Esophagus muscularis mucosa (tissue), 4 donors: ENCODE measurements around the gene DGKA. TPM values are rescaled to one million over a fixed set of nuclear protein-coding genes. Genes with fewer than 3 reads are reported as not detected.

Source experiments
- DNase-seq: peaks from one replicate; pipeline ENCODE4 v3.0.0-alpha.2; 2017; ENCODE audit errors: extremely low spot score
- H3K27ac ChIP-seq, 4 donors: fragments of 200-600 bp; sonication (generic); replicated peaks in 1 of 4; 1 replicate in 3 of 4; 2 replicates in 1 of 4; pipeline ENCODE4 v1.5.1; 2016 to 2019; ENCODE audit warnings: mild to moderate bottlenecking in 1 of 4
- H3K27me3 ChIP-seq, 4 donors: fragments of 200-600 bp; sonication (generic); one replicate each; pipeline versions ENCODE4 v1.5.1 to v1.6.0; 2016 to 2019
- H3K36me3 ChIP-seq, 4 donors: fragments of 200-600 bp; sonication (generic); one replicate each; pipeline ENCODE4 v1.5.1; 2016 to 2019
- H3K4me1 ChIP-seq, 4 donors: fragments of 200-600 bp; sonication (generic); one replicate each; pipeline ENCODE4 v1.5.1; 2016 to 2019
- H3K4me3 ChIP-seq, 4 donors: fragments of 200-600 bp; sonication (generic); 1 replicate in 2 of 4; 2 replicates in 2 of 4; pipeline ENCODE4 v1.5.1; 2016 to 2019; ENCODE audit warnings: mild to moderate bottlenecking in 4 of 4, moderate library complexity in 1 of 4
- H3K9me3 ChIP-seq, 4 donors: fragments of 200-600 bp; sonication (generic); 1 replicate in 3 of 4; 2 replicates in 1 of 4; pipeline ENCODE4 v1.5.1; 2016 to 2019
- EP300 ChIP-seq: sonication (generic); formaldehyde crosslinking; IDR thresholded peaks from one replicate; pipeline ENCODE4 v1.6.1; 2017; ENCODE audit warnings: antibody characterized with exemption
- POLR2A ChIP-seq: fragments of 450-650 bp; IDR thresholded peaks from one replicate; pipeline ENCODE4 v1.6.1; 2017; ENCODE audit warnings: antibody characterized with exemption, moderate library complexity, mild to moderate bottlenecking, low read depth
- POLR2AphosphoS5 ChIP-seq, 2 donors: sonication (generic); formaldehyde crosslinking; IDR thresholded peaks; one replicate each; pipeline ENCODE4 v1.6.1; 2017; ENCODE audit warnings: antibody characterized with exemption in 2 of 2
- WGBS: methylation state at CpG from one replicate; pipeline ENCODE4 v1.1.5; 2018; 5-methylcytosine and 5-hydroxymethylcytosine counted together
- intact Hi-C: fragments of 100-400 bp; cut with DNase I; formaldehyde crosslinking; loops from one replicate; pipeline ENCODE4 v1.15.1; 2023
- total RNA-seq, 4 donors: library from RNA; depleted of rRNA; stranded (reverse); fragments of >200 nt; gene quantifications; one replicate each; pipeline versions ENCODE4 v1.1.0 to v1.2.1, GENCODE V29; 2016
- TF ChIP-seq, protein P1 (sequence below), 3 experiments: fragments of 200-600 bp in 2 of 3; fragments of 450-650 bp in 1 of 3; sonication (generic) in 2 of 3; IDR thresholded peaks; one replicate each; pipeline ENCODE4 v1.5.1; 2017 to 2019; ENCODE audit warnings: antibody characterized with exemption in 3 of 3, mild to moderate bottlenecking in 2 of 3, moderate library complexity in 1 of 3

DGKA gene
- total RNA-seq, 4 donors from 2014 or later: 18.7 to 39.7 (median 24.7) TPM

DNA sequence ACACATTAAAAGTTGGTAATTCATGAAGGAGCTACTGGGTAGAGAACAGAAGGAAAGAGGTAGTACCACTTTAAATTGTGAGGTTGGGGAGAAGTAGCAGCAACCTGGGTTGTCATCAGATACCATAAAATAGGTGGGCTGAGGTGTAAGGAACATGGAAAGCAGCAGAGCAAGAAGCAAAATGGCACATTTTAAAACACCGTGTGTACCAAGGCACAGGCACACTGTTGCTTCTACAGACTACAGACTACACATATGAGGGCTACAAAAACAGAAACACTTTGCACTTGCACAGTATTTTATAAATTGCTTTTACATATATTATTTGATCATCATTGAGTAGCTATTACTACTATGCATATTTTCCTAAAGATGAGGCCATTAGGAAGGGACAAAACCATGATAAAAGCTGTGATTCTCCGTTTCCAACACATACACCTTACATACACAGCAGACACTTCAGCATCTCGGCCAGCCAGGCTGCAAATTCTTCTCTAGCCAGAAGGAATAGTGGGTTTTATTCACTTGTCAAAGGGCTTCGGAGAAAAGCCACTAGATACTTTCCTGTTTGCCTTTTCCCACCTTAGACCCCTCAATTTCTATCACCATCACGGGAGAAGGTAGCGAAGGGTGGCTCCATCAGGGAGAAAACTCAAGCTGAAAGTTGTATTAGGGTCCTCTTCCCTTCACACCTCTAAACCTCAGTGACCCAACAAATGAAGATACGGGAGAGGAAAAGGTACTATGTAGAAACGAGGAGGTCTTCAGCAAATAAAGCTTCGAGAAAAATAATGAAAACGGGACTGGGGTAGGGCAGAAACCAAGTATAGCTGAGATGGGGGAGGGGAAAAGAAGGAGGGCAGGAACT is 4.9 kb upstream of the DGKA start:
- Histone ChIP-seq H3K27me3 (no peaks in the 10 kb centered on the region), H3K27ac (peak overlapping the region; percentile 92 to 98 (median 96)), H3K36me3 (peaks cover 0 to 23% (median 14%) of the 10 kb centered on the region in 4 donors), H3K4me3 (peak overlapping the region; percentile 79 to 90 (median 89)), H3K4me1 (peaks cover 27 to 62% (median 52%) of the 10 kb centered on the region in 4 donors), H3K9me3 (no peaks in the 10 kb centered on the region)
- no peak for TF ChIP-seq EP300
- TF ChIP-seq, protein P1, sequence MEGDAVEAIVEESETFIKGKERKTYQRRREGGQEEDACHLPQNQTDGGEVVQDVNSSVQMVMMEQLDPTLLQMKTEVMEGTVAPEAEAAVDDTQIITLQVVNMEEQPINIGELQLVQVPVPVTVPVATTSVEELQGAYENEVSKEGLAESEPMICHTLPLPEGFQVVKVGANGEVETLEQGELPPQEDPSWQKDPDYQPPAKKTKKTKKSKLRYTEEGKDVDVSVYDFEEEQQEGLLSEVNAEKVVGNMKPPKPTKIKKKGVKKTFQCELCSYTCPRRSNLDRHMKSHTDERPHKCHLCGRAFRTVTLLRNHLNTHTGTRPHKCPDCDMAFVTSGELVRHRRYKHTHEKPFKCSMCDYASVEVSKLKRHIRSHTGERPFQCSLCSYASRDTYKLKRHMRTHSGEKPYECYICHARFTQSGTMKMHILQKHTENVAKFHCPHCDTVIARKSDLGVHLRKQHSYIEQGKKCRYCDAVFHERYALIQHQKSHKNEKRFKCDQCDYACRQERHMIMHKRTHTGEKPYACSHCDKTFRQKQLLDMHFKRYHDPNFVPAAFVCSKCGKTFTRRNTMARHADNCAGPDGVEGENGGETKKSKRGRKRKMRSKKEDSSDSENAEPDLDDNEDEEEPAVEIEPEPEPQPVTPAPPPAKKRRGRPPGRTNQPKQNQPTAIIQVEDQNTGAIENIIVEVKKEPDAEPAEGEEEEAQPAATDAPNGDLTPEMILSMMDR (IDR thresholded peaks at IDR 0.05): no peak
- TF ChIP-seq POLR2AphosphoS5 (IDR thresholded peaks at IDR 0.05): no peak
- no peak for TF ChIP-seq POLR2A
- intact Hi-C loops: loop anchor here (5.0 kb wide), 1 partner anchor 99 kb away; the partner anchor contains the start of gene DNAJC14
- DNase-seq: no peak
- 15% methylated on average over 10 of the region's 10 CpGs for WGBS

DNA sequence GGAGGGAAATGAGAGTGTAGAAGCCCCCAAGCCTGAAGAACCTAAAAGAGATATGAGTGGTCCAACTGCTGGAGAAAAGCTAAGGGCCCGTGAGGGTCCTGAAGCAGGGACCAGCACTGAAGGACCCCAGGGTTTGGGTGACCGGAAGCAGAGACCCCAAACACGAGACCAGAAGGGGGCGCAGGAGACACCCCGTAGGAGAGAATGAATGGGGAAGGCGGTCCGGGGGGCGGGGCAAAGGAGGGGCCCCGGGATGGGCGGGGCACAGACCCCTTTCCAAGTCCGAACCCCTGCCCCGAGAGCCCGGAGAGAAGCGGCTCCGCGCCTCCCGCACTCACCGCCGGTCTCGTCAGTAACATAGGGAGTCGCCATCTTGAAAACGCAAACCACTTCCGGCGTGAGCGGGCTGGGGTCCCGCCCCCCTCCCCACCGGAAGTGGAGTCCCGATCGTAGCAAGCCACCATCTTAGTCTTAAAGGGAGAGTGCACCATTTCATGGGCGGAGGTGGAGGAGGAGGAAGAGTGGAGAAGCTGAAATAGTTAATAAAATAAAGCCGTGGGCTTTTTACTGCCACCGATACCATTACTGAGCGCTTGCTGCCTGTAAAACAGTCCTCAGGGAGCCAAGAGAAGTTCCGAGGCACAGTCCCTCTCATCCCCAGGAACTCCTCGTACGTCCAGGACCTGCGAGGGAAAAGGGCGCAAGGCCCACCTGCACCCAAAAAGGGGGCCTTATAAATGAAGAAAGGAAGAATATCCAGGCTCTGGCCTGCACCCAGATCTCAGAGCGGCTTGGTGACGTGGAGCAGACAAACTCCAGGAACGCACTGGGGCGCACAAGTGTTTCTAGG is 4.0 kb upstream of the DGKA start:
- 1% methylated on average over 40 of the region's 42 CpGs for WGBS
- no peaks in the 10 kb centered on the region for H3K9me3 ChIP-seq
- H3K27me3 ChIP-seq: no peaks in the 10 kb centered on the region
- peak; percentile 66 to 68 for TF ChIP-seq POLR2AphosphoS5 (IDR thresholded peaks at IDR 0.05)
- TF ChIP-seq, protein P1 (IDR thresholded peaks at IDR 0.05): peak; percentile 70 to 82 (median 81)
- no peak for TF ChIP-seq POLR2A
- TF ChIP-seq EP300: no peak
- peak; percentile 98 for DNase-seq
- H3K4me1 ChIP-seq: peaks cover 32 to 58% (median 49%) of the 10 kb centered on the region in 4 donors
- H3K4me3 ChIP-seq: peak overlapping the region; percentile 79 to 90 (median 89)
- peaks cover 0 to 19% (median 11%) of the 10 kb centered on the region in 4 donors for H3K36me3 ChIP-seq
- intact Hi-C loops: loop anchor here (5.0 kb wide), 1 partner anchor 100 kb away; the partner anchor contains the start of gene DNAJC14
- peak overlapping the region; percentile 92 to 98 (median 96) for H3K27ac ChIP-seq

DNA sequence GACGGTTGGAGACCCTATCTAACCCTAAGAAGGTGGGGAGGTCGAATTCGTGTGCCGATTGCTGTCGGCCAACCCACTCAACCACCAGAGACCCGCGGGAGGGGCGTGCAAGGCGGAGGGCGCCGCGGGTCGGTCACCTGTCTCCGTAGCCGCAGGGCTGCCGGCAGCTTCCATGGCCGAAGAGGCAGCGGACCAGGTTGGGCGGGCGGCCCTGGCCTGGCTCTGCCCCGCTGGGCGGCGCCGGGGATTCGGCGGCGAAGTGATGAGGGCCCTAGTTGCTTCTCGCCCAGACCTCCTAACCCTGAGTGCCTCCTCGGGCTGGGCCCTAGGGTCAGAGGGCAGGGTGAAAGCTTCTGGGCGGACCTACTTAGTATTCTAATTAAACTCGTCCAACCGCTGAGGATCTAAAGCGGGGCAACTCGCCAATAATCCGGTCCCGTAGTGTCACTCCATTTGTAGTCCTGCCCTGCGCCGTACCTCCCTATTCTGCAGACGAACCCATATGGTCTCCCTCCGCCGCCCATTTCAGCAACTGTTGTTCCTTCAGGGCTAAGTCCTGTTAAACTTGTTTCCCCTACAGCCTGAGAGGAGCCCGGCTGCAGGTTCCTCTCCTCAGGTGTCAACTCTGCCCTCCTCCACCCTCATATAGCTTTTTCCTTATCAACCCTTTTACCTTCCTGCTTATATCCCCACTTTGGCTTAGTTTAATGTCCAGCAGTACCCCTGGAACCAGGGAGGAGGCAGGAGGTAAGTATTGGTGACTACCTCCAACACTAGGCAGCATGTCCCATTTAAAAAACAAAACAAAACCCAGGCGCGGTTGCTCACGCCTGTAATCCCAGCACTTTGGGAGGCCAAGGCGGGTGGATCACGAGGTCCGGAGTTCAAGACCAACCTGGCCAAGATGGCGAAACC is 3.1 kb upstream of the DGKA start, which contains the start of gene PYM1:
Gene PYM1 (minus strand): TSS at position 307 of the 915 bp plus-strand sequence. CDS start 133 bp downstream, at position 174.
- no peaks in the 10 kb centered on the region for H3K27me3 ChIP-seq
- peaks cover 0 to 14% (median 5%) of the 10 kb centered on the region in 4 donors for H3K36me3 ChIP-seq
- intact Hi-C loops: loop anchor here (5.0 kb wide), 1 partner anchor 101 kb away; the partner anchor contains the start of gene DNAJC14
- peak within 1 kb of the TSS; percentile 79 to 90 (median 89) for H3K4me3 ChIP-seq
- H3K9me3 ChIP-seq: no peaks in the 10 kb centered on the region
- 14% methylated on average over 28 of the region's 49 CpGs for WGBS
- TF ChIP-seq, protein P1 (IDR thresholded peaks at IDR 0.05): no peak
- TF ChIP-seq POLR2AphosphoS5 (IDR thresholded peaks at IDR 0.05) (peak; percentile 34 to 71), POLR2A (peak; percentile 47), EP300 (no peak)
- H3K27ac ChIP-seq: peak within 1 kb of the TSS; percentile 92 to 98 (median 96)
- H3K4me1 ChIP-seq: peaks cover 36 to 64% (median 54%) of the 10 kb centered on the region in 4 donors
- peak; percentile 93 for DNase-seq

DNA sequence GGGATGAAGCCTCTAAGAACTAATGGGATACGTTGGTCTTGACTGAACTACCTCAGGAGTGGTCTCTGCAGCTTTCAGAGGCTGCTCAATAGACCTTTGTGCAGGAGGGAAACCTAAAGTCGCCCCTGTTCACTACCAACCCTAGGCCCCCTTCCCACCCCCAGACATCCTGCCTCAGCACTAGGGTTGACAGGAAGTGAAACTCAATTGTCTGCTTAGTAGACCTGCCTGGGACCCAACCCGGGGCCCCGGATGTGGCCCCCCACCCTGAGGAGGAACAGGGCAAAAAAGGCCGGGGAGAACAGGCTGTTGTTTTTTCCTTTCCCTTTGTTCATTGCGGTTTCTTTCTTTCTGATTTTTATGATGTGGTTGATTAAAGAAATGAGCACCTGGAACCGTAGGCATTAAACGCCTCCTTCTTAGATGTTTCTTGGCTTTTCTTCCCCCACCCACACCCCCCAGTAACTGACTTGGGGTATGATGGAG is 1.6 kb upstream of the DGKA start:
- Histone ChIP-seq H3K27me3 (no peaks in the 10 kb centered on the region), H3K9me3 (no peaks in the 10 kb centered on the region), H3K4me3 (no peak overlapping the region), H3K4me1 (peaks cover 41 to 77% (median 65%) of the 10 kb centered on the region in 4 donors), H3K27ac (peak overlapping the region; percentile 10 to 97 (median 94)), H3K36me3 (no peaks in the 10 kb centered on the region)
- WGBS: 57% methylated on average over 7 of the region's 8 CpGs
- DNase-seq: no peak
- TF ChIP-seq EP300 (no peak), POLR2A (no peak), POLR2AphosphoS5 (IDR thresholded peaks at IDR 0.05) (no peak)
- TF ChIP-seq, protein P1 (IDR thresholded peaks at IDR 0.05): no peak
- intact Hi-C loops: loop anchor here (5.0 kb wide), 1 partner anchor 102 kb away; the partner anchor contains the start of gene DNAJC14
